ENCODE measurements around the gene ZNF516. TPM values are rescaled to one million over a fixed set of nuclear protein-coding genes. Genes with fewer than 3 reads are reported as not detected.

Gene ZNF516
- total RNA-seq, 1 experiment from 2014 or later: 22.6 TPM

DNA sequence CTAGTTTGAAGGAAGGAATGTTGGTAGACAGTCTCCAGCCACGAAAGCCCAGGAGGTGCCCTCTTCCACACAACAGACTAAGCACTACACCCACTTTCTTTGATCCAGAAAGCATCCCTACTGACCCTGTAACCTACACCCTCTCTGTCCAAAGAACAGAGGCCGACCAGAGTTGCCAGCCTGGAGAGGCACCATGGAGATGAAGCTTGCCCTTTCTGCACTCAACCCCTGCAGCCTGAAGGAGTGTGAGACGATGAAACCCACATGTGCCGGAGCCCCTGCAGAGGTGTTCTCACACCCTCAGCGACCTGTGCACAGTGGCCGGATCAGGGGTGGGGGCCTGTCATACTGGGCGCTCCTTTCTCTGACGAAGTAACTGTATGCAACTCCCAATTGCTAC lies 136.3 kb downstream of the ZNF516 start:
- H3K14ac ChIP-seq (ENCODE audit: insufficient read depth, low read length): no peak overlapping the region
- no peak overlapping the region for H3K9ac ChIP-seq (ENCODE audit: extremely low read depth, insufficient read length, low read length)
- H2BK20ac ChIP-seq (ENCODE audit: low read depth, low read length, poor library complexity, severe bottlenecking): no peak overlapping the region
- no peak overlapping the region for H3K4me2 ChIP-seq (ENCODE audit: insufficient read depth, insufficient read length, low read length)
- H2BK12ac ChIP-seq (ENCODE audit: insufficient read length, low read depth, low read length): no peak overlapping the region
- no peak overlapping the region for H3K18ac ChIP-seq (ENCODE audit: insufficient read length, low read depth, low read length)
- no peak overlapping the region for H3K4ac ChIP-seq (ENCODE audit: low read depth, low read length)
- H4K8ac ChIP-seq (replicated peaks; ENCODE audit: insufficient read length, low read depth, low read length): no peak overlapping the region
- H2AFZ ChIP-seq (ENCODE audit: low read length): no peak overlapping the region
- no peak overlapping the region for H3K23ac ChIP-seq (ENCODE audit: insufficient read length, low read depth, low read length)
- Mint-ChIP-seq H3K27ac (no peak overlapping the region), H3K9me3 (peaks cover 0 to 6% of the 10 kb centered on the region in 2 experiments; a peak in 3 of 5 replicates), H3K4me1 (peaks cover 12 to 21% of the 10 kb centered on the region in 2 experiments), H3K4me3 (no peak overlapping the region), H3K36me3 (ENCODE audit: insufficient read depth in 1 of 3, low read depth in 3 of 3) (peaks cover 9 to 30% (median 11%) of the 10 kb centered on the region in 3 experiments), H3K27me3 (ENCODE audit: low read depth) (no peaks in the 10 kb centered on the region)
- H4K91ac ChIP-seq (ENCODE audit: insufficient read length, low read depth, low read length): no peak overlapping the region
- no peaks in the 10 kb centered on the region for H4K20me1 ChIP-seq (ENCODE audit: control insufficient read depth, insufficient read depth, insufficient read length)
- TF ChIP-seq, protein P1, sequence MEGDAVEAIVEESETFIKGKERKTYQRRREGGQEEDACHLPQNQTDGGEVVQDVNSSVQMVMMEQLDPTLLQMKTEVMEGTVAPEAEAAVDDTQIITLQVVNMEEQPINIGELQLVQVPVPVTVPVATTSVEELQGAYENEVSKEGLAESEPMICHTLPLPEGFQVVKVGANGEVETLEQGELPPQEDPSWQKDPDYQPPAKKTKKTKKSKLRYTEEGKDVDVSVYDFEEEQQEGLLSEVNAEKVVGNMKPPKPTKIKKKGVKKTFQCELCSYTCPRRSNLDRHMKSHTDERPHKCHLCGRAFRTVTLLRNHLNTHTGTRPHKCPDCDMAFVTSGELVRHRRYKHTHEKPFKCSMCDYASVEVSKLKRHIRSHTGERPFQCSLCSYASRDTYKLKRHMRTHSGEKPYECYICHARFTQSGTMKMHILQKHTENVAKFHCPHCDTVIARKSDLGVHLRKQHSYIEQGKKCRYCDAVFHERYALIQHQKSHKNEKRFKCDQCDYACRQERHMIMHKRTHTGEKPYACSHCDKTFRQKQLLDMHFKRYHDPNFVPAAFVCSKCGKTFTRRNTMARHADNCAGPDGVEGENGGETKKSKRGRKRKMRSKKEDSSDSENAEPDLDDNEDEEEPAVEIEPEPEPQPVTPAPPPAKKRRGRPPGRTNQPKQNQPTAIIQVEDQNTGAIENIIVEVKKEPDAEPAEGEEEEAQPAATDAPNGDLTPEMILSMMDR (conservative IDR thresholded peaks at IDR 0.05): no peak
- no peak overlapping the region for H3K27ac ChIP-seq (ENCODE audit: insufficient read length, low read depth, low read length)
- H3K23me2 ChIP-seq (ENCODE audit: insufficient read length, low read depth, low read length, poor library complexity, severe bottlenecking): no peaks in the 10 kb centered on the region
- H3K27me3 ChIP-seq (ENCODE audit: insufficient read depth, low read length): no peaks in the 10 kb centered on the region
- H3K79me1 ChIP-seq (ENCODE audit: insufficient read depth, low read depth, low read length, poor library complexity, severe bottlenecking): no peaks in the 10 kb centered on the region
- H3K79me2 ChIP-seq (ENCODE audit: insufficient read depth, low read length): no peaks in the 10 kb centered on the region
- no peak overlapping the region for H2AK5ac ChIP-seq (ENCODE audit: insufficient read length, low read length)
- WGBS (ENCODE audit: extremely low coverage, insufficient read length, low lambda C conversion rate): no CpG with 5 or more reads among the region's 8 CpGs
- H2BK15ac ChIP-seq (ENCODE audit: low read depth, low read length): no peak overlapping the region
- H2BK5ac ChIP-seq (ENCODE audit: insufficient read length, low read length): no peak overlapping the region
- 0 out of 2 replicates have a peak, but pooled peaks cover 4% of the 10 kb centered on the region for H3K4me1 ChIP-seq (ENCODE audit: insufficient read depth, low read length)
- no peaks in the 10 kb centered on the region for H3K9me3 ChIP-seq (ENCODE audit: control insufficient read depth, low read depth, low read length)
- H2BK120ac ChIP-seq (ENCODE audit: low read depth, low read length, poor library complexity, severe bottlenecking): no peak overlapping the region
- DNase-seq: no peak
- H3T11ph ChIP-seq (ENCODE audit: low read length): no peak overlapping the region
- H3K56ac ChIP-seq (ENCODE audit: insufficient read length, low read depth, low read length): no peak overlapping the region
- no peak overlapping the region for H4K5ac ChIP-seq (ENCODE audit: insufficient read length, low read depth, low read length)

Measured in H9 (cell line).